Hippocampal formation (tissue), 2 donors: ENCODE results near the gene CSRP3.

Experiments used
- DNase-seq, 2 donors: peaks; one replicate each; lab custom pipeline; 2025; lab: John Stamatoyannopoulos, UW

CSRP3 gene

DNA sequence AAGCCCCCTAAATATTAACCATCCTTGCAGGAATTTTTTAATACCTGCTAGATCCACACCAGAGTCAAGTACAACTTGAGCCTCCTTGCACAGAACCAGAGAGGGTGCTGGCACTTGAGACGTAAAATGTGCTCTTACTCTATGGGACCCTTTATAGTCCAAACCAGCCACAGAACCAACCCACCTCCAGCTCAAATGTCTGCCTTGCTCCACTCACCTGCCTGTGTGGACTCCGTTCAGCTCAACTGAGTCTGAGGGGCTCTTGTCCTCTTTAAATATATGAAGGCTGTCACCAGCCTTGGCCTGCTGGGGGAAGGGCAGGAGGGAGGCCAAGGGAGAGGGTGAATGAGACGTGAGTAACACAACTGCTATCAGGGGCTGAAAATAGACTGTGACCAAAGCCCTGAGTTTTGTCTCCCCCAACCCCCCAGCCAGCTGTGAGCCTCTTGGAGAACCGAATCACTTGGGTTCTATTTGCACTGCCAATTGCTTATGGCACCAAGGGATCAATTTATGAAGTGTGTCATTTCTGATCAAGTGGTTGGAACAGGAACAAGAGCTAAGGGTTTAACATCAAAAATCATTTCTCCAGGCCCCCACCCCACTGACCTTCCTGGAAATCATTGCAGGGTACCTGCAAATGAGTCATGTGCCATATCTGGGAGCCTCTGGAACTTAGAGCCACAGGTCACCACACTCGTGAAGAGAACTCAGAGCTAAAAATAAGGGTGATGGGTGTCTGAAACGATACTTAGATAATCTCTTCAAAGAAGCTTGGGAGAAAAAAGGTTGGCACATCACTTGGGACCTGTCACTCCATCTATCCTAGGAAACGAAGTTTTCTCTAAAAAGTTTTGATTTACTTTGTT lies at the start of gene CSRP3:
CSRP3 (minus strand) TSS at position 247 of the 869 bp plus-strand sequence. CDS start 9,535 bp downstream, outside the sequence.
- no peak for DNase-seq

DNA sequence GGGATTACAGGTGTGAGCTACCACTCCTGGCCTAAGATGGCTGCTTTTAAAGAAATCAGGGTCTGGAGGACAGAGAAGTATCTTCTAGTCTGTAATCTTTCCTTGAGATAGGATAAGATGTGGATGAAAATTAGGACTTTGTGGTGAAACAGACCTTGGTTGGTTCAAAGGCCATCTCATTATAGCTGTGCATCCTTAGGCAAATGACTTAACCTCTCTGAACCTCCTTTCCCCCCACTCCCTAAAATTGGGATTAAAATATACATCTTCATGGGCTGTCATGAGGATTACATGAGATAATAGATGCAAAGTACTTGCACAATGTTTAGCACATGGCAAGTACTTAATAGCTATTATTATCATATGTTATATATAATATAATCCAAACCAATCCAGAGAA lies 49.8 kb upstream of the CSRP3 start:
- DNase-seq, result no peak

DNA sequence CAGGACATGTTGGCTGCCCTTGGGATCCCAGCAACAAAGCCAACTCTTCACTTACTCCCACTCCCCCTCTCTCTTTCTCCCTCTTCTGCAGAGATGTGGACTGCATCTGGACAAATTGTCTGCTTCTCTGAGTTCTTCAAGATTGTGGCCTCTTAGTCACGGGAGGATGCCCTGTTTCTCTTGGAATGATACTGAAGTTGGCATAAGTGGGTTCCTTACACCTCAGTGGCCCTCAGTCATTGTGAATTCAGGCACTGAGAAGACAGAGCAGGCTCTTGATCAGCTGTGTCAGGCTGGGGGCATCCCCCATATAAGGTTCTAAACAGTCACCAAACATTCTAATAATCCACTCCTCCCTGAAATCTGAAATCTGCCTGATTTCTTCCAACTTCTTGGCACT lies 45.0 kb upstream of the CSRP3 start:
- no peak for DNase-seq

DNA sequence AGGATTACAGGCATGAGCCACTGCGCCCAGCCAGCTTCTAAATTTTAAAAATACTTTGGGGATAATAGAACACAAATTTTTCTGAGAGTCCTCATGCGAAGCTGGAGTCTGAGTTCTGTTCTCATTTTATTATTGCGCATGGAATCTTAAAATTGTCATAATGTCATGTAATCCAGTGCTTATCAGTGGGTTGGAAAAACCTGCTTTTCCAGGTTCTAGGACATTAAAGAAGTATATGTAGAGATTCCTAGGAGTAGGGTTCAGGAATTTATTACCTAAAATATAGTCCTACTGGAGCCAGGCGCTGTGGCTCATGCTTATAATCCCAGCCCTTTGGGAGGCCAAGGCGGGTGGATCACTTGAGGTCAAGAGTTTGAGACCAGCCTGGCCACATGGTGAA lies 43.6 kb upstream of the CSRP3 start:
- no peak for DNase-seq

DNA sequence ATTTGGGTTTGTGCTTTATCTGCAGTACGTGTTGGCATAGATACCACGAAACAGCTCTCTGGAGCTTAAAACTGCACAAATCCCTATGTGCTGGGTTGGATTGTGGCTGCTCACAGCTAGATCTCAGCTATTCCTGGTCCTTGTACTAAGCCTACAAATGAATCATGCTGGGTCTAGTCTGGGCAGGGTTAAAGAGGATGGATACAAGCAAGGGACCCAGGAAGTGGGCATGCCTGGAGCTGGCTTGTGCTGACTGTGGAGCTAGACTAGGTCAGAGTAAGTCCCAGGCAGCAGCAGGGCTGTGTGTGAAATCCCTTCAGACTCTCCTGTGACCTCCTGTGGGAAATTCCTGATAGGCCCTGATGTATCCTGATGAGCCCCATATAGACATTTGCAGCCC lies 42.8 kb upstream of the CSRP3 start:
- DNase-seq, result no peak

DNA sequence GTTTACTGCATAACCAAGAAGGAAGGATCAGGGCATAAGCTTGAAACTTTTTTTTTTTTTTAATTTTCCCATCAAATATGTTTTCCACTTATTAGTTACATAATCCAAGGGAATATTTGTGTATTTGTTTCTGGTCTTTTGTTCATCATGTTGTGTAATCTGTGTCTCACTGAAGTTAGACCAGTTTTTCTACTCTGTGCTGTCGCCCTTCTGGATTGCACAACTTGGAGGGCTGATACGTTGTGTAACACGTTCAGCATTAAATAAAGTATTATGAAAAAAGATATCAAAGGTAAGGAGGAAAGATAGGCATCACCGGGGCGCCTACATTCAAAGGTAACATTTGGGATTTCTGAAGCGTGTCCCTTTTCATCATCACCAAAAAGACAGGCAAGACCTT lies 42.3 kb upstream of the CSRP3 start:
- DNase-seq, result no peak

DNA sequence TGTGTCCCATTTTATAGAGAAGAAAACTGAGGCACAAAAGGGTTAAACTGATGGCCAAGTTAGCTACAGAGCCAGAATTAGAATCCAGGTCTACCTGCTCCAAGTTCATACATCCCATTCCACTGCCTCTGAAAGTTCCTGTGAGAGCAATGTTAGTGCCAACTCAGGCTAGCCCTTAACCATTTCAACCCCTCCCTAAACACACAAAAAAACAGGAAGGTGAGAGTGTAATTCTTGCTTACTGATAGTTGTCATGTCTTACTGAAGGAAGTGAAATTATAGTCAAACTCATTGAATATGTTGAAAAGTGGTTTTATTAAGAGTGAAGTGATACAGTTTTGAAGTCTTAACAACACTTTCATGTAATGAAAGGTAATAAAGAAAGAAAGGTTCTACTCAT lies 41.8 kb upstream of the CSRP3 start:
- DNase-seq, result no peak

DNA sequence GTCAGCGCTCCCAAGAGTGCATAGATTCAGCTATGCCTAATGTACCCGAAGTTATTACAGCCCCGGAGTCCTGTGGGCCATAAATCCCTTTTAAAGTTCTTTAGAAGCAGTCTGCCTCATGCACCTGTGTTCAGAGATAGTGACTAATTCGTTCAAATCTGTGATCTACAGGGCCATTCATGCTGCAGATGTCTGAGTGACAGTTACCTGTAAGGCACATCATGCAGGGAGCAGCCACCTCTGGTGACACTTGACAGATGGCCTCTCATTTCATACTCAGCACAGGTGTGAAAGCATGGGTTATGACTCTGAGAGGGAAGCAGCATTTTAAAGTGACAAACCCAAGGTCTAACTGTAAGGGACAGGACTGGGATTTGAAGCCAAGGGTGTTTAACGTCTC lies 41.4 kb upstream of the CSRP3 start:
- no peak for DNase-seq

DNA sequence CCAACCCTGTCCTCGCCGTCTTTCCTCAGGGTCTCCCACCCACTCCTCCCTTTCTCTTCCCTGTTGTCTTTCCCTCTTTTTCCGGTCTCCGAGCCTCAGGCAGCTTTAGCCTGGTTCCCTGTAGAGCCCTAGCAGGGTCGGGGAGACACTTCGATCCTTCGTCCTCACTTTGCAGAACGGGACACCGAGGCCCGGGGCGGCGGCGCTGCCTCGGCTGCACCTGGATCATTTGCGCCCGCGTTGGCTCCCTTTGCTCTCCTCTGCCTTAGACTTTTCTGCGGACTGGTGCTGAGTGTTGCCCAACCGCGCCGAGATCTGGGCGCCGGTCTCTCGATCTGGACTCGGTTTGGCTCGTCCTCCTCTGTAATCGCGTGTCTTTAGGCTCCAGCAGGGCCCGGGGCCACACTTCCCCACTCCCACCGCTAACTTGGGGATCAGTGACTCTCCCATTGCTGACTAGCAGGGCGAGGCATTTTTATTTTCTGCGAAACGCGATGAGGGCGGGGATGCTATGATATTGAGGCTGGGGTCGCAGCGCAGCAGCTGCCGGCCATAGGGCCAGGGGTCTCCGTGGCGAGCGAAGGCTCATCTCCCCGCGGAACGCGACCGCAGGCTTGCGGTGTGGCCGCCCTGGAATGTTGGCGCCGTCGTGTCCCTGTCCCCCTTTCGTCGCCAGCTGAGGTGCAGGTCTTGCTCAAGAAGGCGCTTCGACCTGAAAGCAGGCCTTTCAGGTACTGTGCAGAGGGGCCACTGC lies 40.6 kb upstream of the CSRP3 start:
- DNase-seq, result no peak

DNA sequence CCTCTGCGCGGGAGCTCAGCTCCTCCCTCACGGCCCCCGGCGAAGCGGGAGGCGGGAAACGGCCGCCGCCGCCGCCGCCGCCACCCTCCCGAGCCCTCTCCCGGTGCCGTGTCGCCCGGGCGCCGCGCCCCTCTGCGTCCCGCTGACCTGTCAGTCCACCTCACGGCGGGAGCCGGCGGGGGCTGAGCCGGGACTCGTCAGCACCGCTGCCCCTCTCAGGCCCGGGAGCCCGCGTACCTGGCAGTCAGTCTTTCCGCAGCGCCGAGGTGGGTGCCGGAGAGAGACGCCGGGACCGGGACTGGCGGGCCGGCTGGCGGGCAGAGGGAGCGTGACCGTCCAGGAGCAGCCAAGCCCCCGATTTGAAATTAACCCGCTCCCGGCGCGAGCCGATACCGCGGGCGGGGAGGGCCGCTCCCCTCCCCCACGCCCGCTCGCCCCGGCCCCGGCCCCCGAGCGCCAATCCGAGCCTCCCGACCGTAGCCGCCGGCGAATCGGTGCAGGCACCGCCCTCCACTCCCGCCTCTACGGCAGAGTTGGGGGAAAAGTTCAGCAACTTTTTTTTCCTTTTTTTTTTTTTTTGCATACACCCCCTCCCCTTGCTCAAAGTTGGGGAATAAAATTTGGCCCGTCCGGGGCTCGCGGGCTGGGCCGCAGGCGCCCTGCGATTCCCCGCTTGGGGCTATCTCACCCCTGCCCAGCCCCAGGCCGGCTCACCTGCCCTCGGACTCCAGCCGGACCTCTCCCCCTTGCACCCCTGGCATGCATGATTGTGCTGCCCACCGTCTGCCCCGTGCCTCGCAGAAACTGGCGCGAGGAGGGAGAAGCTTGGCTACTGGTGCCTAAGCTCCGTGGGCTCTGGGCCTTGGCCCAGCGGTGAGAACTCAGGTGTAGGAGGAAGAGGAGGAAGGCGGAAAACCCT lies 39.7 kb upstream of the CSRP3 start:
- DNase-seq, result no peak

DNA sequence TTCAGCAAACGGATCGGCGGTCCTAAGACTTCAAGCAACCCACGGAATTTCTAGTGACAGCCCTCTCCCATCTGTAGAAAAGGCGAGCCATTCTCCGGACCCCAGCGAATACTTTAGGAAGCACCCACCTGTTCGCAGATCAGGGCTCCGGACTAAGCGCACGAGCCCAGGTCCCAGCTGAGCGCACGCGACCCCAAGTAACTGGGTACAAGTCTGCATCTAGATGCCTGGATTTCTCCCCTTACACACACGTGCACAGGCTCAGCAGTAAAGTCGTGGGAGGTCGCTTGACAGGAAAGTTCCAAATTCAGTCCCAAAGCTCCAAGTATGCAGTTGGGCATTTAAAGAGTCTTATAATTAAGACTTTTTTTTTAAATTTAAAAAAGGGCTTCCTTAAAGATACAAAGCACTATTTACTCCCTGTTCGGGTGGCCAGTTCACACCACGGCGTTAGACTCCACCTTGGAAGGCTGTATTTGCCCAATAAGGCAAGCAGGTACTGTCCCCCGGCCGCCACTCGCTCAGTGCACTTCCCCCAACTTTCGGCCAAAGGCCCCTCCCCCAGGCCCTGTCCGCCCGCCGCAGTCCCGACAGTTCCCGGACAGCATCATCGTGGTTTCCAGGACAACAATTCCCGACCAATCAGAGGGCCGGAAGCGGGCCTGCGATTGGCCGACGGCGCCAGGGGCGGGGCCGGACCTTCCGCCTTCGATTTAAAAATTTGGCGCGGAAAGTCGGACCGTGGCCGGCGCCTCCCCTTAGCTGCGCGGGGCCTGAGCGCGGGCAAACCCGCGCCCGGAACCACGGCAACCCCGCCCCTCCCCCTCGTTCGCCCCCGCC lies 38.9 kb upstream of the CSRP3 start, which contains the start of gene E2F8:
E2F8 (minus strand) TSS at position 526 of the 840 bp plus-strand sequence. CDS start 824 bp downstream, outside the sequence.
- peak; percentile 66 to 86 for DNase-seq

DNA sequence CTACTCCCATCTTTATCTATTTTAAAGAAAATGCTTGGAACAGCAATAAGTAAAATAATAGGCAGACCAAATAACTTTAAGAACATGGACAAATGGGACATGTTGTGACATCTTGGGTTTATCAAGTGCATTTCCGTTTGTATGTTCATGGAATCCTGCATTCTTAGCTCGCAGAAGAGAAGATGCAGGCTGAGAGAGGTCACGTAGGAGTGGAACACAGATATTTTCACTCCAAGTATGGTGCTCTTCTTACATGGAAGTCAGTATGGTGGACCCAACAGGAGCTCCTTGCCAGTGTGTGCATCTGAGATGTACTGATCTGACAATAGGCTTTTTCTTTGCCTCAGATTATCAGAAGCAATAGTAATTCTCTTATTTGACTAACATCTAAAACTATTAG lies 37.3 kb upstream of the CSRP3 start:
- no peak for DNase-seq

DNA sequence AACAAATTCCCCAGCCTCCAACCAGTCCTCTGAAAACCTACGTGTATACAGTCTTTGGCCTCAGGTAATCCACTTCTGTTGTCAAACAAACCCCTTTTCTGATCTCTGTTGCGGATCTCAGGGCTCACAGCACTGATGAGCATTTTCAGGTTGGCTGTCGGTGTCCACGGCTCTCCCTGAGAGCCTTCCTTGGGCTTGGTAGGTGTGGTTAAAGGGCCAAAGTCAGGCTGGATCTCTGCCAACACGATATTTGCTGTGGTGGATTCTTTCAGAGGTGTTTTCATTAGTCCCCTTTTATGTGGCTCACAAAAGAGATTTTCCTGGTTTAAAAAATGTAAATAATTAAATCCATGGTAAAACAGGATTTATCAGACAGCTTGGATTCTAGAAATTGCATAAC lies 36.0 kb upstream of the CSRP3 start:
- no peak for DNase-seq

DNA sequence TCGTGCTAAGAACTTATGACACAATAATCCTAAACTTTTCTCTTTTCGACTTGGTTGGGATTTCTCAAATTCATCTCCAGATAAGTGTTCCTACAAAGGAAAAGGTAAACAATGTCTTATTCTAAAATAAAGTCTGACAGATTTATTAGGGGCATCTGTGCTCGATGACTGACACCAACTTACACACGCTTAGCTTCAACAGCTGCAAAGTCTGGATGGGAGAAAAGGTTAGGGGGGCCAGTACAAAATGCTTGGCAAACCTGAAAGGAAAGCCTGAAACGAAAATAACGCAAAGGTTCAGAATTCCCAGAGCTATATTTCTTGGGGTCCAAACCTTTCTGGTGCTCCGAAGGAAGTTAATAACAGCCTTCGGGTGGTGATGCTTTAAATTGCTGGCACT lies 35.6 kb upstream of the CSRP3 start:
- no peak for DNase-seq

DNA sequence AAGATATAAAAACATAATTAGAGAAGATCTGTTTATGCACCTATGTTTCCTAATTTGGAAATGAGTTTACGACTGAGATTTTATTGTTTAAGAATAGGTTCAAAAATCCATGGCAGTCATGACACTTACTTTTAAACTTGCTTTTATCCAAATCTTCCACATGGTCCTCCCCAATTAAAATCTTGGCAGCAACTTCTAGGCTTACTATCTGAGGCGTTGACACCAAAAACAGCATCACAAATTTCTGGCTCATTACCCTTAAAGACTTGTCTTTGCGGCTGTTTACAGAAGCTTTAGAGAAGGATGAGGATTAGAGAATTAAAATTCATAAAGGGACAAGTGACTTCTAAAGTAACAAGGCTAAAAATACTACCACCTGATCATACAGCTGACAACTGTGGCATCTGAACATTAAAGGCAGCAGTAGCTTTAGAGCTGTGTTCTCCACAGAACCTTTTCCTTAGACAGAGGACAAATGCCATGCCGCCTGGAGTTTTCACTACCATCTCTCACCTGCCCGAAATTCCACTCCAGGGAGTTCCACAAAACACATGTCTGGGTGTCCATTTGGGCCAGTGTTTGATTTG lies 32.5 kb upstream of the CSRP3 start:
- DNase-seq, result no peak

DNA sequence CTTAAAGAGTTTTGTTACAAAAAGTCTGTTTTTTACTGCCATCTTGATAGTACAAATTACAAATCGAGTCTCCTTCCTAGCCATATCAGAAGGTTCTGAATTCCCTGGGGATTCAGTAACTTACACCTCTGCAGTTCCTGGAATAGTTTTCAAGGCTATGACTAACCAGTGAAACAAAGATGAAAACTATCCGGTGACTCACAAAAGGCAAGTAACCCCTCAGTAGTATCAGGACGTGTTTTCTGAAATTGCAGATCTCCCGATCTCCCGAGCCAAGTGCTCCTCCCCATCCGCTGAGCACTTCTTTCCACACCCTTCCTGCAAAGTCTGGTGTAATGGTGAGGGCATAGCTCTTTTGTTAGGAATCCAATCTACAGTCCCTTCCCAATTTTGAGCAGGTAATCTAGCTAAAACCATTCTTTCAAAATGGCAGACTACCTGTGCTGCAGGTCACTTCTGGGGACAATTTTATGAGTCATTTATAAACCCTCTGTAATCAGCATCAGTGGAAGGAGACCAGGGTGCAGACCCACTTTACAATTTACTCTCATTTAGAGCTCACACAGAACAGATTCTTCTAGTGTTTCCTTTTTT lies 31.2 kb upstream of the CSRP3 start:
- no peak for DNase-seq

DNA sequence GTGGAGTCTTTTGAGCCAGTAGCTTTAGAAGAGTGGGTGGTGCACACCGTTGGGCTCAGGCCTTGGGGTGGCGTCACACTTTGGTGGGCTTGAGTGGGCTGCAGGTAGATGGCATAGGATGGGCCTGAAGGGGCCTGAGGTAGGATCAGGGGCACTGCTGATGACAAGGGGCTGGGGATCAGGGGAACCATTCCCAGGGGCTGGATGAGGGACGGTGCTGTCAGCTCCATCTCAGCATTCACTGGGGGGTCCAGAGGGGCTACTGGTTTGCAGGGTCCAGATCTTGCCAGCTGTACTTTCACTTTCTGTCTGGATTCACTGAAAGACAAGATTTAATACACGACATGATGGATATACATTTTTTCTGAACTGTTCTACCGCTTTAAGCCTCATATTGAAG lies 27.9 kb upstream of the CSRP3 start:
- DNase-seq, result no peak

DNA sequence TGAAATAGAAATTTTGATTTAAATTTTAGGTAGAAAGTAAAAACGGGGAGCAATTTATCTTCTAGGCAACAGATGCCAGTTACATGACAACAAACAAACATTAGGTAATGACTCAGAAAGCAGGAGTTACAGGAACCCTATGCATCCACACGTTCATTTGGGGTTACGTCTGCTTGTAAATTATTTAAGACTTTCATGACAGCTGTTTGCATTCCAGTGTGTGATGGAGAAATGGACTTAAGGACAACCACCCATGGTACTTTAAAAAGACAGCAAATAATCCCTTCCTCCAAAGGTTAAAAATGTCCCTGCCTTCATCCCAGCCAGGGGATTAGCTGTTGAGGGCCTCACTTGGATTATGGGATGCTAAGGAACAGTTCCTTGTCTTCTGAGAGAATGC lies 27.2 kb upstream of the CSRP3 start:
- no peak for DNase-seq

DNA sequence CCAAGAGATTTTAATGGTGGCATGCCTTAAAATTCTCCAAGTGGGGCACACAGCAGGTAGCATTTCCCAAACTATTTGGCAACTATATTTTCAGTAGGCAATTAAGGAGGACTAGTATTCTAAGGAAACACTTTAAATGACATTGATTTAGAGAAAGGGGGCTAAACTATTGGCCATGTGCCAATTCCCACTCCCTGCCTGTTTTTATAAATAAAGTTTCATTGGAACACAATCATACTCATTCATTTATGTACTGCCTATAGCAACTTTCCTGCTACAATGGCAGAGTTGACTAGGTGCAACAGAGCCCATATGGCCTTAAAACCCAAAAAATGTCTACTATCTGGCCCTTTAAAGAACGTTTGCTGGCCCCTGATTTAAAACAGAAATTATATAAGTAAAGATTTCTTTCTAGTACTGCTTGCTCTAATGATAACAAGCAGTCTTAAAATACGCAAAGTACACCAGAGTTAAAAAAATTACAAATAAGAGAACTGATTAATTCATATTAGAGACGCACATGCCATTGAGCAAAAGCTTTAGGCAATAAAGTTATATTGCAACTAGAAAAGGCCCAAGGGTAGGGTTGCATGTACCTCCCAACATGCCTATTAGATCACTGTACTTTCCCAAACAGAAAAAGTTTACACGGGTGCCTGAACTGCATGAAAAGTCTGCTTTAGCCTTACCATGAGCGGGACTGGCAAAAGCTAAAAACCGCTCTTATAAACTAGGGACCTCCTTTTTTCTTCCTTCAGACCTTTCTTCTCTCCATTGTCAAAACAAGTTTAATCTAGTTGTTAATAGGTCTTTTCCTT lies 24.8 kb upstream of the CSRP3 start:
- DNase-seq, result no peak

DNA sequence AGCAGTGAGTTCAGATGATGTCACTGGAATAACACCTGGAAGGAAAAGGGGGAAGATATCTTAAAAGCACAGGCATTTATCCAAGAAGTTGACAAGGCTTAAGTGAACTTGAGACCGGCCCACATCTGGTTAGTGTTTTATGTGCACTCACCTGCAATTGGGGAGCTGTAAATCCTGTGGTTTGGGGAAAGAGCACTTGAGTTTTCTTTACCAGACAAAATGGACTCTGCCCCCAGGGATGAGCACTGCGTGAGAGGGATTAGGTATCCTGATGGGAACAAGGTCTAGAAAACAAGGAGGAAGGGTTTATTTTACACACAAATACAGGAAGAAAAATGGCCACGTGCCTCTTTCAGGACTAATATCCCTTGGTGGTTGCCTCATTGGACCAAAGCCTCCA lies 23.8 kb upstream of the CSRP3 start:
- no peak for DNase-seq
